ENCODE data around the gene MICU1.

Gene MICU1

DNA sequence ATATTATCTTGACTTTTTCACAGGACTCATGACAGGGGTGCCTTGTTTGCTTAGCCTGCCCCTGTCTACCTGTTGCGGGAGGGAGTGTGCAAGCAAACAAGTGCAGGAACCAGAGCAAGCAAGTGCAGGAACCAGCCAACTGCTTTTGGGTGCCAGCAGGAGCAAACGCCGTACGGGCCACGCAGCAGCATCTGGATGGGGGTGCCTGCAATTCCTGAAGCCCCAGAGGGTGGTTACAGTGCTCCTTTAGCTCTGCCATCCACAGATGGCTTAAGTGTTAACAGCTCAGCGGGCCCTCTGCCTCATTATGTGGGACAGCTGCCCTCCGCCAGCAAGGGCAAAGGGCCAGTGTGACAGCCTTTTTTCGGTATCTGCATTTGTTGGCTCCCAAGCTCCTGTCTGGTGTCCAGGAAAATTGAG is 83.5 kb downstream of the MICU1 start:
- TF ChIP-seq, protein P1, sequence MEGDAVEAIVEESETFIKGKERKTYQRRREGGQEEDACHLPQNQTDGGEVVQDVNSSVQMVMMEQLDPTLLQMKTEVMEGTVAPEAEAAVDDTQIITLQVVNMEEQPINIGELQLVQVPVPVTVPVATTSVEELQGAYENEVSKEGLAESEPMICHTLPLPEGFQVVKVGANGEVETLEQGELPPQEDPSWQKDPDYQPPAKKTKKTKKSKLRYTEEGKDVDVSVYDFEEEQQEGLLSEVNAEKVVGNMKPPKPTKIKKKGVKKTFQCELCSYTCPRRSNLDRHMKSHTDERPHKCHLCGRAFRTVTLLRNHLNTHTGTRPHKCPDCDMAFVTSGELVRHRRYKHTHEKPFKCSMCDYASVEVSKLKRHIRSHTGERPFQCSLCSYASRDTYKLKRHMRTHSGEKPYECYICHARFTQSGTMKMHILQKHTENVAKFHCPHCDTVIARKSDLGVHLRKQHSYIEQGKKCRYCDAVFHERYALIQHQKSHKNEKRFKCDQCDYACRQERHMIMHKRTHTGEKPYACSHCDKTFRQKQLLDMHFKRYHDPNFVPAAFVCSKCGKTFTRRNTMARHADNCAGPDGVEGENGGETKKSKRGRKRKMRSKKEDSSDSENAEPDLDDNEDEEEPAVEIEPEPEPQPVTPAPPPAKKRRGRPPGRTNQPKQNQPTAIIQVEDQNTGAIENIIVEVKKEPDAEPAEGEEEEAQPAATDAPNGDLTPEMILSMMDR (IDR thresholded peaks at IDR 0.05; ENCODE audit: insufficient read depth, low read length, missing control alignments) = no peak
- DNase-seq (ENCODE audit: low read depth, low spot score) = no peak
- ChIA-PET CTCF (no interaction called here), POLR2A (no interaction called here)
- no peak overlapping the region for H3K4me3 ChIP-seq (ENCODE audit: low read depth, low read length)

DNA sequence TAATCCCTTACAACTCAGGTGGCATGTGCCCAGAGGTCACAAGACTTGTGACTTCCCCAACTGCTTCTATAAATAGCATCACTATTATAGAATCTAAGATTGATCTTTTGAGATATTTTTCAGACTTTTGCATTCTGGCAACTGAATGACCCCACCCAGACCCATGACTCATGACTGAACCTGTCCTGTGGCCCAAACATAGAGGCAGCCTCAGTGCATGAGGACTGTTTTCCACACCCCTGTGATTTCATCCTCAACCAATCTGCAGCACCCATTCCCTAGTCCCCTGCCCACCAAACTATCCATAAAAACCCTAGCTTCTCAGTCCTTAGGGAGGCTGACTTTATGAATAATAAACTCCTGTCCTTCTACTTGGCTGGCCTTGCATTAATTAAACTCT is 84.5 kb downstream of the MICU1 start:
- no peak overlapping the region for H3K4me3 ChIP-seq (ENCODE audit: low read depth, low read length)
- TF ChIP-seq, protein P1 (IDR thresholded peaks at IDR 0.05; ENCODE audit: insufficient read depth, low read length, missing control alignments) = no peak
- ChIA-PET CTCF (no interaction called here), POLR2A (no interaction called here)
- DNase-seq (ENCODE audit: low read depth, low spot score) = no peak

DNA sequence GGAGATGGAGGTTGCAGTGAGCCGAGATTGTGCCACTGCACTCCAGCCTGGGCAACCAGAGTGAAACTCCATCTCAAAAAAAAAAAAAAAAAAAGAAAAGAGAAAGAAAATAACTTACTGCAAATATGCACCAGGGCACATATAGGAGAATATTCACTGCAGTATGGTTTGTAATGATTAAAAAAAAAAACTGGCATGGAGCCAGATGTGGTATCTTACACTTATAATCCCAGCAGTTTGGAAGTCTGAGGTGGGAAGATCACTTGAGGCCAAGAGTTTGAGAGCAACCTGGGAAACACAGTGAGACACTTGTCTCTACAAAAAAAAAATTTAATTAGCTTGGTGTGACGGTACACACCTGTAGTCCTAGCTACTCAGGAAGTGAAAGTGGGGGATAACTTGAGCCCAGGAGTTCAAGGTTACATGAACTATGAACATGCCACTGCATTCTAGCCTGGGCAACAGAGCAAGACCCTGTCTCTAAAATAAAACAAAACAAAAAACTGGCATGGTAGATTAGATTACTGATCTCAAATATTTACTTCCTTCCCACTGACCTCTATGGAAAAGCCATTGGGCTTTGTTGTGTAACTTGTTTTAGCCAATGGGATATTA is 85.6 kb downstream of the MICU1 start:
- TF ChIP-seq, protein P1 (IDR thresholded peaks at IDR 0.05; ENCODE audit: insufficient read depth, low read length, missing control alignments) = no peak
- DNase-seq (ENCODE audit: low read depth, low spot score) = no peak
- H3K4me3 ChIP-seq (ENCODE audit: low read depth, low read length) = no peak overlapping the region
- ChIA-PET CTCF (no interaction called here), POLR2A (no interaction called here)

DNA sequence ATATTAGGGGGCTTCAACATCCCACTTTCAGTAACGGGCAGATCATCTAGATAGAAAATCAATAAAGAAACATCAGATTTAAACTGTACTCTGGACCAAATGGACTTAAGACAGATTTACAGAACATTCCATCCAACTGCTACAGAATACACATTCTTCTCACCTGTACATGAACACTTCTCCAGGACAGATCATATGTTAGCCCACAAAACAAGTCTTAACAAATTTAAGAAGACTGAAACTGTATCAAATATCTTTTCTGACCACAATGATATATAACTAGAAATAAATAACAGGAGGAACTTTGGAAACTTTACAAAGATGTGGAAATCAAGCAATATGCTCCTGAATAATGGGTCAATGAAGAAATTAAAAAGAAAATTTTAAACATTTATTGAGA is 86.7 kb downstream of the MICU1 start:
- POLR2A ChIA-PET = no interaction called here
- H3K4me3 ChIP-seq (ENCODE audit: low read depth, low read length) = no peak overlapping the region
- CTCF ChIA-PET = no interaction called here
- no peak for DNase-seq (ENCODE audit: low read depth, low spot score)
- TF ChIP-seq, protein P1 (IDR thresholded peaks at IDR 0.05; ENCODE audit: insufficient read depth, low read length, missing control alignments) = no peak

DNA sequence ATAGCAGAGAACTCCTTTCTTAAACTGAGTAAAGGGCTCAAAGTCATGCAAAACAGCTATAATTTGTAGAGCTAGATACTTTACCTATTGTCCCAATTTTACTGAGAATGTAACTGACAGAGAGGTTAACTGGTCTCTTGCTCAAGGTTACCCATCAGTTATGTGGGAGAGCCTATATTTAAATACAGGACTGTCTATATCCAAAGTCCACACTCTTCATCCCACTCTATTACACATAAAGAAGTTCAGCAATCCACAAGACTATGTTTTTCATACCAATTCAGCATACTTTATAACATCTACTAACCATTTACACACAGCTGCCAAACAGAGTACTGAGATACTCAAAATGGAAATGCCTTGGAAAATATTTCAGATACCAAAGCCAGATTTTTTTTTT is 100.2 kb downstream of the MICU1 start:
- CTCF ChIA-PET = interaction anchor here (0.7 kb wide), 1 partner anchor 247 kb away, joined by 4 read pairs; no protein-coding TSS in a partner anchor

DNA sequence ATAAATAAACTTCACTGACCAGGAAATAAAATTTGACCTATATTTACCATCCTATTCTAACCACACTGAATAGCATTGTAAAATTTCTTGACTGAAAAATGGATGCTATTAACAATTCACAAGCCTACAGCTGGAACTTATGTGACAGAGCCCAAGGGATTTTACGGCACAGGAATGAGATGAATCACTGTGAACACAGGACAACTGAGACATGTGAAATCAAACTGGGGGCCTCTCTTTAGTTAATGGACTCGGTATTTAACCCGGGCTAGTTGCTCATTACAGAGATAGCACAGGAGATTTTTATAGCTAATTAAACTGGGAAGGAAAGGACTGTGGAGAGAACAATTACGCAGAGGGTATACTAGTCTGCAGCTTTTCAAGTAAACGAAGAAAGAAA is 100.6 kb downstream of the MICU1 start:
- TF ChIP-seq, protein P1 (IDR thresholded peaks at IDR 0.05; ENCODE audit: insufficient read depth, low read length, missing control alignments) = no peak
- ChIA-PET POLR2A (no interaction called here), CTCF (no interaction called here)
- DNase-seq (ENCODE audit: low read depth, low spot score) = peak; percentile 23
- H3K4me3 ChIP-seq (ENCODE audit: low read depth, low read length) = no peak overlapping the region

More for the DNA sequence above, 100.2 kb downstream of the MICU1 start:
- POLR2A ChIA-PET = no interaction called here
- no peak overlapping the region for H3K4me3 ChIP-seq (ENCODE audit: low read depth, low read length)
- TF ChIP-seq, protein P1 (IDR thresholded peaks at IDR 0.05; ENCODE audit: insufficient read depth, low read length, missing control alignments) = no peak
- no peak for DNase-seq (ENCODE audit: low read depth, low spot score)

All from AG04449 (cell line).